A549 (cell line): ENCODE data around the gene ACSBG1.

Experiments used
- BHLHE40 ChIP-seq: IDR thresholded peaks from 2 replicates; pipeline ENCODE4 v1.6.1; 2012; ENCODE audit warnings: low read depth, low read length, inconsistent platforms
- CHD2 ChIP-seq: fragments of 150-350 bp; IDR thresholded peaks from 2 replicates; pipeline ENCODE4 v1.6.1; 2014; ENCODE audit warnings: low read length; ENCODE audit not compliant: partially characterized antibody
- CTCF ChIP-seq: fragments of >200 bp; sonication (Bioruptor Twin); formaldehyde crosslinking; IDR thresholded peaks from 3 replicates; pipeline ENCODE4 v1.5.1; 2016
- EP300 ChIP-seq, 2 experiments: fragments of >200 bp; sonication (Bioruptor Twin); formaldehyde crosslinking; IDR thresholded peaks; 2 replicates in 1 of 2; 3 replicates in 1 of 2; pipeline ENCODE4 v1.6.1; 2016 to 2017
- HMGXB4 ChIP-seq: fragments of 250-450 bp; sonication (Bioruptor Pico); IDR thresholded peaks from 2 replicates; pipeline ENCODE4 v1.5.0; 2021; ENCODE audit warnings: mild to moderate bottlenecking, moderate library complexity, borderline replicate concordance
- HOXB5 ChIP-seq: fragments of 250-450 bp; sonication (Bioruptor Pico); IDR thresholded peaks from 2 replicates; pipeline ENCODE4 v1.5.0; 2020; ENCODE audit warnings: mild to moderate bottlenecking, moderate library complexity
- MAX ChIP-seq: IDR thresholded peaks from 2 replicates; pipeline ENCODE4 v1.6.1; 2012
- POLR2A ChIP-seq: IDR thresholded peaks from 2 replicates; pipeline ENCODE4 v1.6.1; 2012; ENCODE audit warnings: mild to moderate bottlenecking, low read length
- POLR2AphosphoS2 ChIP-seq: conservative IDR thresholded peaks from 2 replicates; pipeline ENCODE4 v1.6.1; 2012; ENCODE audit warnings: low read length, improper control_type of control experiment, inconsistent platforms
- ZNF302 ChIP-seq: fragments of 250-450 bp; sonication (Bioruptor Pico); IDR thresholded peaks from 2 replicates; pipeline ENCODE4 v1.9.0; 2021; ENCODE audit warnings: inconsistent platforms, mild to moderate bottlenecking, moderate library complexity

- TF ChIP-seq HOXB5 (no peak), POLR2A (no peak), CTCF (no peak), EP300 (IDR thresholded peaks at IDR 0.05) (no peak), MAX (no peak), CHD2 (no peak), POLR2AphosphoS2 (no peak), ZNF302 (CRISPR knock-in tag) (no peak), BHLHE40 (no peak), HMGXB4 (CRISPR knock-in tag) (no peak)
These were observed 48.0 kb upstream of the ACSBG1 start for GRCh38 chr15:78282324-78282723.
